Mesothelial cell of epicardium (in vitro differentiated cells): Measurements from ENCODE around the gene PELI3. TPM values are rescaled to one million over a fixed set of nuclear protein-coding genes. Genes with fewer than 3 reads are reported as not detected.
A peak's percentile ranks its signal among the peaks of the same experiment; 100 is the strongest.

Experiments used
- DNase-seq, 2 experiments: peaks; one replicate each; pipeline ENCODE4 v3.0.0; 2021; ENCODE audit warnings: low spot score in 2 of 2; ENCODE audit not compliant: unreplicated experiment in 2 of 2
- H3K27ac Mint-ChIP-seq: 2 replicates; pipeline ENCODE4 v1.8.0; 2021; ENCODE audit warnings: mixed read lengths
- H3K27me3 Mint-ChIP-seq: 2 replicates; pipeline ENCODE4 v1.8.0; 2021; ENCODE audit warnings: low read depth, mixed read lengths
- H3K36me3 Mint-ChIP-seq: 2 replicates; pipeline ENCODE4 v1.8.0; 2021; ENCODE audit warnings: mixed read lengths
- H3K4me1 Mint-ChIP-seq: 2 replicates; pipeline ENCODE4 v1.8.0; 2021; ENCODE audit warnings: mixed read lengths
- H3K4me3 Mint-ChIP-seq: 2 replicates; pipeline ENCODE4 v1.8.0; 2021; ENCODE audit warnings: mild to moderate bottlenecking, moderate library complexity, mixed read lengths
- H3K9me3 Mint-ChIP-seq: 2 replicates; pipeline ENCODE4 v1.8.0; 2021; ENCODE audit warnings: mixed read lengths
- total RNA-seq: library from RNA; stranded (reverse); gene quantifications from 3 replicates; pipeline ENCODE4 v1.2.1, GENCODE V29; 2021
- TF ChIP-seq, protein P1 (sequence below): fragments of 200-600 bp; sonication (generic); IDR thresholded peaks from one replicate; pipeline ENCODE4 v1.5.0; 2021; ENCODE audit warnings: antibody characterized with exemption; ENCODE audit not compliant: unreplicated experiment

The PELI3 gene
- total RNA-seq, 1 donor from 2014 or later: 17.3 TPM

DNA sequence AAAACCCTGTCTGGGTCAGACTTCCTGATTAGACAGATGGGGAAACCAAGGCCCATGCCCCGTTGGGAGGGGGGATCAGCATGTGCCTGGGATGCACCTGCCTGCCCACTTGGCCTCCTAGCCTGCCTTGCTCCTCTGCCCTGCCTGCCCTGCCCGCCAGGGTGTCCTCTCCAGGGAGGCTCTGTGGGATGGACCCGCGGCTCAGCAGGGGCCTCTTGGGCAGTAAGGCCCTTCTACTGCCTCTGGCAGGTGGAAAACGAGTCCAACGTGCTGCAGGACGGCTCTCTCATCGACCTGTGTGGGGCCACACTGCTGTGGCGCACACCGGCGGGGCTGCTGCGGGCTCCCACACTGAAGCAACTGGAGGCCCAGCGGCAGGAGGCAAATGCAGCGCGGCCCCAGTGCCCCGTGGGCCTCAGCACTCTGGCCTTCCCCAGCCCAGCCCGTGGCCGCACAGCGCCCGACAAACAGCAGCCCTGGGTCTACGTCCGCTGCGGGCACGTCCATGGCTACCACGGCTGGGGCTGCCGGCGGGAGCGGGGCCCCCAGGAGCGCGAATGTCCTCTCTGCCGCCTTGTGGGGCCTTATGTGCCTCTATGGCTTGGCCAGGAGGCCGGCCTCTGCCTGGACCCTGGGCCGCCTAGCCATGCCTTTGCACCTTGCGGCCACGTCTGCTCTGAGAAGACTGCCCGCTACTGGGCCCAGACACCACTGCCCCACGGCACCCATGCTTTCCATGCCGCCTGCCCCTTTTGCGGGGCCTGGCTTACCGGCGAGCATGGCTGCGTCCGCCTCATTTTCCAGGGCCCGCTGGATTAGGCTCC lies 8.9 kb downstream of the PELI3 start:
- H3K36me3 Mint-ChIP-seq: no peaks in the 10 kb centered on the region
- TF ChIP-seq, protein P1, sequence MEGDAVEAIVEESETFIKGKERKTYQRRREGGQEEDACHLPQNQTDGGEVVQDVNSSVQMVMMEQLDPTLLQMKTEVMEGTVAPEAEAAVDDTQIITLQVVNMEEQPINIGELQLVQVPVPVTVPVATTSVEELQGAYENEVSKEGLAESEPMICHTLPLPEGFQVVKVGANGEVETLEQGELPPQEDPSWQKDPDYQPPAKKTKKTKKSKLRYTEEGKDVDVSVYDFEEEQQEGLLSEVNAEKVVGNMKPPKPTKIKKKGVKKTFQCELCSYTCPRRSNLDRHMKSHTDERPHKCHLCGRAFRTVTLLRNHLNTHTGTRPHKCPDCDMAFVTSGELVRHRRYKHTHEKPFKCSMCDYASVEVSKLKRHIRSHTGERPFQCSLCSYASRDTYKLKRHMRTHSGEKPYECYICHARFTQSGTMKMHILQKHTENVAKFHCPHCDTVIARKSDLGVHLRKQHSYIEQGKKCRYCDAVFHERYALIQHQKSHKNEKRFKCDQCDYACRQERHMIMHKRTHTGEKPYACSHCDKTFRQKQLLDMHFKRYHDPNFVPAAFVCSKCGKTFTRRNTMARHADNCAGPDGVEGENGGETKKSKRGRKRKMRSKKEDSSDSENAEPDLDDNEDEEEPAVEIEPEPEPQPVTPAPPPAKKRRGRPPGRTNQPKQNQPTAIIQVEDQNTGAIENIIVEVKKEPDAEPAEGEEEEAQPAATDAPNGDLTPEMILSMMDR: no peak
- peaks cover 10% of the 10 kb centered on the region for H3K4me1 Mint-ChIP-seq
- no peaks in the 10 kb centered on the region for H3K27me3 Mint-ChIP-seq
- H3K4me3 Mint-ChIP-seq: no peak overlapping the region
- no peaks in the 10 kb centered on the region for H3K9me3 Mint-ChIP-seq
- no peak for DNase-seq
- no peak overlapping the region for H3K27ac Mint-ChIP-seq

DNA sequence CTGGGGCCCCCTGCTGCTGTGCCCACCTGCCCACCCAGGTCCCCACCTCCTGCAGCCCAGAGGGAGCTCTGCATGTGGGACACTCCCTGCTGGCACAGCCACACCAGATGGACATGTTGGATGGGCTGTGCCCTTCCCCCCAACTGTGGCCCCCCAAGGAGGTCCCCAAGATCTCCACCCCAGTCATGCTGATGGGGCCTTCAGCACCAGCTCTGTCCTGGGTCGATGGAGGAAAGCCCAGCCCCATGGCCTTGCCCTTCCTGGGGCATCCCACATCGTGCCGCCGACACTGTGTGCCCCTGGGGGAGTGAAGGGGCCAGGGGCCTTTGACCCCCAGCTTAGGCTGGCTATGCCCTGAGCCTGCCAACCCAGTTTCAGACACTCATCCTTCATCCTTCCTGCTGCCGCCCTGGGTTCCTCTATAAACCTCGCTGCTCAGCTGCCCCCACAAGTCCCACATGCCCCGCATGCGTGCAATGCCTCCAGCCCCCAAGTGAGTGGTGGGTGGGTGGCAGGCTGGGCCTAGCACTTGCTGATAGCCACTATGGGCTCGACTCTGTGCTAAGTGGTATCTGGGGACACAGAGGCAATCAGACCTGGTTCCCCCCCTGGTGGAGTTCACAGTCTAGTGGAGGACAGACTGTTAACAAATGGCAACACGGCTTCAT lies 9.6 kb downstream of the PELI3 start:
- Mint-ChIP-seq H3K4me1 (peaks cover 12% of the 10 kb centered on the region), H3K36me3 (no peaks in the 10 kb centered on the region), H3K27me3 (no peaks in the 10 kb centered on the region), H3K9me3 (no peaks in the 10 kb centered on the region), H3K27ac (no peak overlapping the region), H3K4me3 (no peak overlapping the region)
- TF ChIP-seq, protein P1: no peak
- no peak for DNase-seq

DNA sequence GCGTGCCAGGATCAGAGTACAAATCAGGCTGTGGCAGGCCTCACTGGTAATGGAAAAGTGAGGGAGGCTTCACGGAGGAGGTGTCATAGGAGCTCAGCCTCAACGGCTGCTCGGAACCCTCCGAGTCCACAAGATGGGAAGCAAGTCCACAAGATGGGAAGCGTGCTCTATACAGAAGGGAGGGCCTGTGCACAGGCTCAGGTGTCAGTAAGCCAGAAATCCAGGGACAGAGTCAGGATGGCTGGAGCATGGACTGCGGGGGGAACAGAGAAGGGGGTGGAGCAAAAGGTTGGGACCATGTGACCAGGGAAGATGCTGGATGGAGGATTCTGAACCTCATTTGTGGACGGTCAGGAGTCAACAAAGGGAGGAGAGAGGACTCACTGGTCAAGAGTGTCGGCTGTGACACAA lies 10.1 kb downstream of the PELI3 start:
- TF ChIP-seq, protein P1: no peak
- no peak for DNase-seq
- H3K27ac Mint-ChIP-seq: no peak overlapping the region
- H3K4me1 Mint-ChIP-seq: peaks cover 12% of the 10 kb centered on the region
- H3K27me3 Mint-ChIP-seq: no peaks in the 10 kb centered on the region
- no peak overlapping the region for H3K4me3 Mint-ChIP-seq
- H3K9me3 Mint-ChIP-seq: no peaks in the 10 kb centered on the region
- no peaks in the 10 kb centered on the region for H3K36me3 Mint-ChIP-seq

DNA sequence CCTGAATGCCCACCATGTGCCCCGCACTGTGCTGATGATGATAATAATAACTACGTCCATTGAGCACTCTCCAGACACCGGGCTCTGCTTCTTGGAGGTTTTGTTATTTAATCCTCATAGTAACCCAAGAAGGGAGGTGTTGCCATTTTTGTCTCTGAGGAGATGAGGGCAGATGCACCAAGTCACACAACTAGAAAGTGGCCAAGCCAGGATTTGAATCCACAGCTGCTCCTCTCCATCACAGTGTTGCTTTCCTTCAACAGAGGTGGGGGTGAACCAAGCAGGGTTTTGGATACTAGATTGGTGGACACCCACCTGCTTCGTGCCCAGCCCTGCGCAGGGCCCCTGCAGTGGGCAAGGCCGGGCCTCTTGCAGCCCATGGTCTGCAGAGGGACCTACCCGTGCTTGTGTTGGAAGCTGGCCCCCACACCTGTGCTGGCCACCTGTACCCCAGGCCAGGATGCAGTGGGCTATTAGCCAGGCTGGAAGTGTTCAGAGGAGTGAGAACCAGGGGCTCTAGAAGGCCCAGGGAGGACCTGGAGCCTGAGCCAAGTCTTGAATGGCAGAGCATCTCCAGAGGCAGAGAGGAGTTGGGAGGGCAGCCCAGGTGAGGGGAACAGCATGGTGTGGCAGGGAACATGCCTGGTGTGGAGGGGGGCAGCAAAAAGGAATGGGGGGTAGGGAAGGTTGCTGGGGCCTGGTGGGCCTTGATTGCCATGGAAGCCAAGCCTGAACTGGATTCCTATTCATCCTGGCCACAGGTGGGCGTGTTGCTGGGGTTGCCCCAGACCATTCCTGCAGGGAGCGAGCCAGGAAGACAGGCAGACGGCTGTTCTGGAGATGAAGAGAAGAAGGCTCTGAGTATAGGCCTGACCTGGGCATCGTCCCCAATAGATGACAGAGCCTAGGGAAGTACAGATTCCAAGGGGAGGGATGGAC lies 10.8 kb downstream of the PELI3 start:
- Mint-ChIP-seq H3K36me3 (no peaks in the 10 kb centered on the region), H3K9me3 (no peaks in the 10 kb centered on the region), H3K4me1 (peaks cover 12% of the 10 kb centered on the region), H3K27ac (peak overlapping the region; percentile 66), H3K4me3 (peak overlapping the region; percentile 47), H3K27me3 (no peaks in the 10 kb centered on the region)
- no peak for DNase-seq
- TF ChIP-seq, protein P1: no peak

DNA sequence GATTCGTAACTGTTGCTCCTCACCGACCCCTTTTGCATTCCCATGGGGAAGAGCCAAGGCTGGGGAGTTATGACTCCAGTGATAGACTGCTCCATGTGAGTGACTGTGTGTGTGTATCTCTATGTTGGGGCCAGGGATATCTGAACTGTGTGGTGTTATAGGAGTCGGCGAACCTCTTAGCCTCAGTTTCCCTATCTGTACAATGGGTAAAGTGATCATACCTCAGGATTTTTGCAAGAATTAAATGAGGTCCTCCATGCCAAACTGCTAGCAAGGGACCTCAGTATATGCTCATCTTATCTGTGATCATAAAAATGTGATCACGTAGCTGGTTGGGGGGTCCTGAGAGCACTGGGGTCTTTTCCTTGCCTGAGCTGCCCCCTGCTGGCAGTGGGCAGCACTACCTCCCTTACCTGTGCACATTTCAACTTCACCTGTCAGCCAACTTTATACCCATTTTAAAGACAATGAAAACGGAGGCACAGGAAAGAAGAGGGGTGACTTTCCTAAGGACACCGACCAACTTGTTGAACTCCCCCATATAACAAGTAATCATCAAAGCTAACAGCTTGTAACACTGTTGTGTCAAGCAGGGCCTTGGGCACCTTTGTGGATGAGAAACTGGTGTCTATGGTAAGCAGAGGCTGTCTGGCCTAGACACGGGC lies 12.2 kb downstream of the PELI3 start:
- TF ChIP-seq, protein P1: peak; percentile 79
- no peaks in the 10 kb centered on the region for H3K27me3 Mint-ChIP-seq
- no peaks in the 10 kb centered on the region for H3K9me3 Mint-ChIP-seq
- peak overlapping the region; percentile 97 for H3K27ac Mint-ChIP-seq
- peak overlapping the region; percentile 95 for H3K4me3 Mint-ChIP-seq
- no peak for DNase-seq
- no peaks in the 10 kb centered on the region for H3K36me3 Mint-ChIP-seq
- peaks cover 12% of the 10 kb centered on the region for H3K4me1 Mint-ChIP-seq
